Stimulated activated CD8-positive, alpha-beta memory T cell treated with anti-CD3 and anti-CD28 coated beads, Interleukin-7, amount 100 ng/mL, for 48 hours (primary cell): ENCODE results near the gene TP53I11.

Experiments
- DNase-seq, 2 donors: peaks; one replicate each; pipeline ENCODE4 v3.0.0-alpha.2; 2020; ENCODE audit warnings: low read depth in 1 of 2; ENCODE audit errors: extremely low read depth in 1 of 2

Gene TP53I11

DNA sequence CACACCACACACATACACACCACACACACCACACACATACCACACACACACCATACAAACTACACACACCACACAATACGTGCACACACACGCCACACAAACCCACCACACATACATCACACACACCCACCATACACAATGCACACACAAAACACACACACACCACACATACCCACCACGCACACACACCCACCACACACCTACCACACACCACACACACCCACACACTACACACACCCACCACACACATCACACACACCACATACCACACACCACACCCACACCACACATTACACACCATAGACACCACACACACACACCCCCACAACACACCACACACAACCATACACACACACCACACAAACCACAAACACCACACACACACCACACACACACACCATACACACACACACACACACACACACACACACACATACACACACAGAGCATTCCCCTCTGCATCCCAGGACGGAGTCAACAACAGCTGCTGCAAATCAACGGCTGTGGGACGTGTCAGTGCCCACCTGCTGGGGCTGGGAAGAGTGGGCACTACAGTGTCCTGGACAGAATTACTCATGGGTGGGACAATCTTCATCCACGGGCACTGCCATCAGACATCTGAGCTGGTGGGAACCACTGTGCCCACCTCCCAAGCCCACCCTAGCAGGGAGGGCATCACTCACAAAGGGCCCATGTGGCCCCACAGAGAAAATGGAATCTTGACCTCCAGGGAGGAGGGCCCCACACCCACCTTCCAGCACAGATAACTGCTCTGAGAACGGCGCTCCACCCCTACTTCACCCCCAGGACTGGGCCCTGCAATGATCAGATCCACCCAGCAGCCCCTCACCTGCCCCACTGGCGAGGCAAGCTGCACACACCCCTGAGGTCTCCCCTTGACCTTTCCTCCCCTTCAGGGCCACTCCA, 8.4 kb downstream of the TP53I11 start:
- DNase-seq: no peak

DNA sequence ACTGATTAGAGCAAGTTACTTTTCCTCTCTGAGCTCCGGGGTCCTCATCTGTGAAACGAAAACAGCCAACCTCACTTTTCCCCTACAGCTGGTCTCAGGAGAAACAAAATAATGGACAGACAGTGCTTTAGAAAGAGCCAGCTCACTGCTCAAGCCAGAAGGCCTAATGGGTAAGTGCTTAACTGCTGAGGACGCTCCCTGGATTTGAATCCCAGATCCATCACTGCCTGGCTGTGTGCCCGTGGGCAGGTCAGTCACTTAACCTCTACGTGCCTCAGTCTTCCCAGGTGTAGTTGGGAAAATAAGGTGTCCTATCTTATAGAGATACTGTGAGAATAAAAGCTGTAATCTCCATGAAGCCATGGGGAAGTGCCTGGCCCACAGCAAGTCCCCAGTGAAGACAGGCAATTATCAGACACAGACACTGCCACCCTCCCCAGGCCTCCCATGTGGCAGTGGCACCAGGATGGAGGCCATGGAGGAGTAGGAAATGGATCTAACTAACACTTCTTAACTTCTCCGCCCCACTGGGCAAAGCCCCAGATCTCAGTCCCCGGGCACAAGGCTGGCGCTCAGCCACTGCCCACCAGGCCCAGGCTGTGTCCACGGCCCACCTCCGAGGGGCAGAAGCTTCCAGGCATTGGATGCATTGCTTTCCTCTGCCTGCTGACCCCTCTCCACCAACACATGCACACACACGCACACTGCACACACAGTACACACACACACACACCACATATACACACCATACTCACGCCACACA, 9.2 kb downstream of the TP53I11 start:
- DNase-seq: no peak

- no peak for DNase-seq
Observed at GRCh38 chr11:44940835-44941234, 9.8 kb downstream of the TP53I11 start.

GRCh38 chr11:44940404-44940803, 10.3 kb downstream of the TP53I11 start:
- no peak for DNase-seq

DNA sequence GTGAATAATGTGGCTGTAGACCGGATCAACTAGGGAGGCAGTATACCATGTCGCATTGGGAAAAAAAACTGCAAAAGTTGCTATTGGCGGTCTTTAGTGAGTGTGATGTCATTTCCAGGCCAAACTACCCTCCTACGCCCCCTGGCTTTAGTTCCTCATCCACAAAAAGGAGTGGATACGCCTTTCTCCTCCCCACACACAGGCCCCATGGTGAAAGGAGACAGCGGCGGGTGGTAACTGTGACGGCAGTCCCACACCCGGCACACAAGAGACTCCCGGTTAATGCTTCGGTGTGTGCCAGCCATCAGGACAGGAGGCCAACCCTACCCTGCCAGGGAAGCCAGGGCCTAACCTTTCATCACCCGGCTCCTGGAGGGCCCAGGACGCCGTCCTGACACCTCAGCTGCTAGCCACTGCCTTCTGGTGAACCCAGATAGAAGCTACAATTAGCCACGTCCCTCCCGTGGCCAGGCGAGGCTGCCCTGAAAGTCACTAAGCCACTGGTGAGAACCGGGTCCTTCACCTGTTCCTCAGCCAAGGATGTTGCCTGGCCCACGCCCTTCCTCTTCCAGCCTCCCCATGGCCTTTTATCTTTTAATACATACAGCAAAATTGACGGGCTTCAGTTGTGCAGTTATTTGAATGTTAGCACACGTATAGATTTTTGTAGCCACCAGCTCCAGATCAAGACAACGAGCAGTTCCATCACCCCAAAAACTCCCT, 10.8 kb downstream of the TP53I11 start:
- no peak for DNase-seq

GRCh38 chr11:44938066-44938691, 12.5 kb downstream of the TP53I11 start:
- no peak for DNase-seq

- no peak for DNase-seq
Observed at GRCh38 chr11:44936951-44937543, 13.6 kb downstream of the TP53I11 start.

DNA sequence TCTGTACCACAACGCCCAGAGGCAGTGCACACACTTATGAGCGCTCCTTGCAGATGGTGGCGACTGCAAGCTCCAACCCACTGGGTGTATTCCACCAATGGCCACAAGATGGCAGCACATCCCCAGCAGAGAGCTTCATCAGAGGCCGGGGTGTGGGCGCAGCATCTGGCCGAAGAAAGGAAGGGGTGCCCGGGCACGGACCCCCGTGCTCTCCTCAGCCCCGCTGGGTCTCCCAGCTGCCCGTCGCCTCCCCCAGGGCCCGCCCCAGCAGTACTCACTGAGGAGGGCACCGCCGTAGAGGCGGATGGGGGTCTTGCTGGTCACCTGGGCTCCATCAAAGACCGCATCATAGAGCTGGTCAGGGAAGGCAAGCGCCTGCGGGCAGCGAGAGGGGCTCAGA, 14.2 kb downstream of the TP53I11 start:
- peak; percentile 48 to 68 for DNase-seq

DNA sequence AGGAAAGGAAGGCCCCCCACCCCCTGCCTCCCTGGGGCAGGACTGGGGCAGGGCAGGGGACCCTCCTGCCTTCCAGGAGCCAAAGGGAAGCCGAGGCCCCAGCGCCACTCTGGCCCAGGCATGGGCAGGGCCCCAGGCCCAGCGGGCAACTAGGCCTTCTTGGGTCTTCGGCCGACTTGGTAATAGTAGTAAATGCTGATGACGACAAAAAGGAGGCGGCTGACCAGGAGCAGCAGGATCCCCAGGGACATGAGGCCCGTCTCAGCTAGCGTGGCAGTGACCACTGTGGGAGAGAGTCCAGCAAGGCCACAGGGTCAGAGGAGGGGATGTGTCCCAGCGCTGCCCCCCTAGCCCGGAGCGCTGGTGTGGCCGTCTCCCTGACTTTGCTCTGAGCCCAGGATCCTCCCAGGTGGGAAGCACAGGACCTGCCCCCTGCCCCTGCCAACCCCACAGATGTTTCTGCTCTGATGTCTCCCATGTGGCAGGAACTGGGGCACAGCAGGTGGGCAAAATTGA, 15.9 kb downstream of the TP53I11 start:
- DNase-seq: no peak

DNA sequence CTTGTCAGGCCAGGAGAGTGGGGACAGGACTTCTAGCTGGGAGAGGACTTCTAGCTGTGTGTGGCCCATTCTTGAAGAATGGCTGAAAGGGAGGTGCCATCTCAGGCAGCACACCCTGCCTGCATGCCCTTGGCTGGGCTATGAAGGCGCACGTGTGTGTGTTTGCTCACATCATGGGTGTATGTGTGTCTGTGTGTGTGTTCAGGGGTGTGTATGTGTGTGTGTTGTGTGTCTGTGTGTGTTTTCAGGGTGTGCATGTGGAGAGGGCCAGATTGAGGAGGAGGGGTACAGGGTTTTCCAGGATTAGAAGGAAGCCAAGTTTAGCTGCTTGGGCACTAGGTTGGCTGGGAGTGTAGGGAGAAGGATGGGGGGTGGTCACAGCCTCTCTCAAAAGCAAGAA, 16.6 kb downstream of the TP53I11 start:
- DNase-seq: no peak

DNA sequence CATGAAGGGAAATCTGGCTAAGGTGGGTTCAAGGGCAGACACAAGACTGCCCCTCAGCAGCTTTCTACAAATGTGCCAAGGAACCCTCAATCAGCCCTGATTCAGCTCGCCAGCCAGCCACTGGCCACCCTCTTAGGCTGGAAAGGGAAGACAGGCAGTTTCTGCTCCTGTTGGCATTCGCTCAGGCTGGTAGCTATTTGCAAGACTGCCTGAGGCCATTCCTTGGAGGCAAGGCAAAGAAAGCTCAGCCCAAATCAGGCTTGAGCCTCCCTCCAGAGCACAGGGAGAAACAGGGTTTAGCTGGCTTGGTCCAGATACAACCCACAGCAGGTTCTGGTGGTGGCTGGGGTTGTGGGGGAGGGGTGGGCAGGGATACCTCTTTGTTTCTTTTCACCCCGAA, 19.2 kb downstream of the TP53I11 start:
- no peak for DNase-seq

DNA sequence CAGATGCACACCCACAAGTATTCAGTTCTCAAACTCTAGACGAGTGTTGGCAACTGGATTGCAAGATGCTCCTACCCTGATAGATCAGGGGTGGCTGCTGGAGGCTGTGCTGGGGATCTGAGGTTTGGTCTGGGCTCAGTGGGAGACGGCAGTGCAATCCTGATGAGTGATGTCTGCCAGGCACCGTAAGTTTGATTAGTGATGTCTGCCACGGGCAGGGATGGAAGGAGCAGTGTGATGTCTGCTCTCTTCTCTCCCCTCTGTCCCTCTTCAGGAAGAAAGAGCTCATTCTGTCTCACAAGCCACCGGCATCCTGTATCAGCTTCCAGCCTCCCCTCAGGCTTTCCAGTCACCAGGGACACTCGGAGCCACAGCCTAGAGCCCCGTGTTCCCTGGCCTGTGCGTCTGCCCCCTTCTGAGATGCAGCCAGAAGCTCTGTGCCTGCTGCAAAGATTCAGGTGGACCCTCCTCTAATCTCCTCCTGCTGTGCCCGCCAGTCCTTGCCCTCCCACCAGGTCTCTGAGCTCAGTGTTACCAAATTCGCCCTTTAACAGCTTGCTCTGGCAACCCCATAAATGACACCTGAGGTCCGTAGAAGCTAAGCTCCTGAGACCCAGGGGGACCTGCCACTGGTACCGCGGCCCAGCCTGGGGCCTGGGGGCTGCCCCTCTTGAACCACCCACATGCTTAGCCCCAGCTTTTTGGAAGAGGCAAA, 19.9 kb downstream of the TP53I11 start:
- no peak for DNase-seq

DNA sequence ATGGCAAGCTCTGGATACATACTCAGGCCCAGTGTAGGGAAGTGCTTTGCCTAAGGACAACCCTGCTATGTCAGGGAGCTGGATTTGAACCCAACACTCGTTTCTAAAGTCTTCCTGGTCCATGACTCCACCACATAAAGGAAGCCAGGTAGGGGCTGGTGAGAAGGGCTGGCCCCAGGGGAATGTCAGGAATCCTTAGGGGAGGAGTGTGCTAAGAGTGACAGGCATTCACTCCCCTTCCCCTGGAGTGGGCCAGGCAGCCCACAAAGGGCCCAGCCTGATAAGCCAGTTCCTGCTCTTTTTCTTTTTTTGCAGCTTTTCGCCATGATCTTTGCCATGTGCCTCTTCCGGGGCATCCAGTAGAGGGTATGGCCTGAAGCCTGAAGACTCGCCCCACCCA, 21.9 kb downstream of the TP53I11 start:
- no peak for DNase-seq

DNA sequence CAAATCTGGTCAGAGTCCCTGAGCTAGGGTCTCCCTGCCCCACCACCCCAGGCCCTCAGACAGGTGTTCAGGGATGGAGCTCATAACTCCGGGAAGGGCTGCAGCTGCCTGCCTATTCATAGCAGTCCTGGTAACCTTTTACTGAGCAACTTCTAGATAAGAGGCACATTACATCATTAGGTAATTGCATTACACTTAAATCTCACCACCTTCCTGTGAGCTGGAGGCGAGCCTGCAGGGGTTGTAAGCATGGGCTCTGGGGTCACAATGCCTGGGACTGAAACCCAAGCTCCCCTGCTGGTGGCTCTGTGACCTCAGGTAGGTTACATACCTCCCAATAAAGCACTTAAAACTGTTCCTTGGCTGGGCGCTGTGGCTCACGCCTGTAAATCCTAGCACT, 22.5 kb downstream of the TP53I11 start:
- no peak for DNase-seq

DNA sequence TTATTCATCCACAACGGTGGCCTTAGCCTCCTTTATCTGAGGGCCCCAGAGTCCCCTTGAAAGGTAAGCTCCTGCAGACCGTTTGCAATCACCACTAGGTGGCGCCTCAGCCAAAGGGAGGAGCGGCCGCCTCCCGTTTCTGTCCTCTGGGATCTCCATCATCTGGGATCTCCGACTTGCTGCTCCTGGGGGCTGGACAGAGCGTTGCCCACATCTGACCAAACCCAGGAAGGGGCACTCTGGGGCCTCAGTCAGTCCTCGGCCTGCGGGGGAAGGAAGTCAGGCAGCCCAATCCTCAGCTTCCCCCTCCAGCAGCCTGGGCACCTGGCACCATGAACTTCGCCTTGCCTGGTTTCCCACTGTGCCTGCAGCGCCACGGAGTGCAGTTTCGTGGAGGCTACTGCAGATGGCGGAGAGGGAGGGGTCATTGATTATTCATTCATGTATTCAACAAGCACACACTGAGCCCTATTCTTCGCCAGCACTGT, 23.5 kb downstream of the TP53I11 start:
- DNase-seq: peak in 1 of 2 donors; percentile 44

DNA sequence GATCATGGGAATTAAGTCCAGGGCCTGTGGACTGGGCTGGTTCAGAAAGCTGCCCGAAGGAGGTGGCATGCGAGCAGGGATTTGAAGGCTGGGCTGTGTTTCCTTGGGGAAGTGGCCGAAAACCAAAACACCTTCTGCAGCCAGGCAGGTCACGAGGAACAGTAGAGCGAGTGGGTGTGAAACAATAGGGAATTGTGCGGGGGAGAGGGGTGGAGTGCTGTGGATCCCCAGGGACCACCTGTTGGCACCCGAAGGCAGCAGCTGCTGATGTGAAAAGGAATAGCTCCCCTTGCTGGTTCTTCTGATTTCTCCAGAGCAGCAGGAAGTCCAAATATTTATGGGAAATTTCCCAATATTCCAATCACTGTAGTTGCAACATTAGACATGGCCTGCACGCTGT, 24.6 kb downstream of the TP53I11 start:
- DNase-seq: no peak

DNA sequence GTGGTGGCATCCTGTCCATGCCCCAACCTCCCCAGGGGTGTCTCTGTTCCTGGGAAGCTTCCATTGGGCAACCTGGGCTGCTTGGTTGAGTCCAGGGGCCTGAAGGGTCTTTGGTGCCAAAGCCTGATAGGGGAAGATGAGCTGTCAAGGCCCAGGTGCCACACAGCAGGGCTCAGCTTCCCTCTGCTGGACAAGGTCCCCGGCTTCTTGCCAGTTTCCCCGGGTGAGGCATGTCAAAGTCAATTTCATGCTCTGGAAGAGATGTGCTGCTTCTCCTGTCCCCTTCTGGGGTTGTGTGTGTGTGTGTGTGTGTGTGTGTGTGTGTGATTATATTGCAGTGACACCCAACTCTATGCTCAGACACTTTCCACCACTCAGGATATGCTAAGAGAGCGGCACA, 26.9 kb downstream of the TP53I11 start:
- DNase-seq: no peak

DNA sequence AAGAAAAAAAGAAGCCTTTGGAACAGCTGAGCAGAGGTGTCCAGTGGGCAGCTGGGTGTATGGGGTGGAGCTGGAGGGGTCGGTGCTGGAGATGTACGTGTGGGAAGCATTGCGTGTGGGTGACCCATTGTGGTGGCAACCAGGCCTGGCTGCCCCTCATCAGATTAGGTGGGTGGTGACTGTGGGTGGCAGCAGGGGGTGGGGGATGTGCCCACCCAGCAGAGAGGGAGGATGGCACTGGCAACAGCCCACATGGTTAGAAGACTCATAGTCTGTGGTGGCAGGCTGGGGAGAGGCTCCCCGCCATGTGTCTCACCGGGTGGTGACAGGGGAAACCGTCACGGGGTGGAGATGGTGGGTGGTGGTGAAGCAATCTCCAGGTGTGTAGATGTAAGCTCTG, 27.6 kb downstream of the TP53I11 start:
- DNase-seq: no peak

DNA sequence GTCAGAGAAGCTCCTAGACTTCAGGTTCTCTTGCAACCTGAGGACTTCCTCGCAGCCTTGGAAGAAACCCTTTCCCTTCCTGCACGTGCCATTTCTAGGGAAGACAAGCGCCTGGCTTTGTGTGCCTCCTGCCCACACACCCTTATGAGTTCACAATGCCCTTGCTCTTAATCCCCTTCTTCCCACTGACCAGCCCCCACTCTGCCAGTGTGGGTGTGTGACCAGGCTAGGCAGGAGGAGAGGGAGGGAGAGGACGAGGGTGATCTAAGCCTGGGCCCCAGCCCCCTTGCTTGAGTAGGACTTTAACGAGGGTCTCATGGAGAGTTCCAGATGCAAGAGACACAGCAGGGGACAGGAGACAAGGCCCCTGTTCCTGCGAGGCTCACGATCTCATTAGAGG, 30.2 kb downstream of the TP53I11 start:
- DNase-seq: no peak

- DNase-seq: no peak
Observed at GRCh38 chr11:44917741-44918140, 32.9 kb downstream of the TP53I11 start.
